ENCODE measurements around the gene UCK2.

UCK2 gene

DNA sequence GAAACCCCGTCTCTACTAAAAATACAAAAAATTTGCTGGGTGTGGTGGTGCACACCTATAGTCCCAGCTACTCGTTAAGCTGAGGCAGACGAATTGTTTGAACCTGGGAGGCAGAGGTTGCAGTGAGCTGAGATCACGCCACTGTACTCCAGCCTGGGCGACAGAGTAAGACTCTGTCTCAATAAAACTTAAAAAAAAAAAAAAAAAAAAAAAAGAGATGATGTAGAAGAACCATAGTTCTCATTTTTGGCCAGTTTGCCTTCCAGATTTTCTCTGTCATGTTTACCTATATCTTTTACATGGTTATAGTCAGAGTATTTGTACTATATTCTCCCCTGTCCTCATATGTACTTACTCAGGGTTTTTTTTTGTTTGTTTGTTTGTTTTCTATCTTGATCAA is 53.6 kb downstream of the UCK2 start:
- DNase-seq (ENCODE audit: low spot score): no peak

DNA sequence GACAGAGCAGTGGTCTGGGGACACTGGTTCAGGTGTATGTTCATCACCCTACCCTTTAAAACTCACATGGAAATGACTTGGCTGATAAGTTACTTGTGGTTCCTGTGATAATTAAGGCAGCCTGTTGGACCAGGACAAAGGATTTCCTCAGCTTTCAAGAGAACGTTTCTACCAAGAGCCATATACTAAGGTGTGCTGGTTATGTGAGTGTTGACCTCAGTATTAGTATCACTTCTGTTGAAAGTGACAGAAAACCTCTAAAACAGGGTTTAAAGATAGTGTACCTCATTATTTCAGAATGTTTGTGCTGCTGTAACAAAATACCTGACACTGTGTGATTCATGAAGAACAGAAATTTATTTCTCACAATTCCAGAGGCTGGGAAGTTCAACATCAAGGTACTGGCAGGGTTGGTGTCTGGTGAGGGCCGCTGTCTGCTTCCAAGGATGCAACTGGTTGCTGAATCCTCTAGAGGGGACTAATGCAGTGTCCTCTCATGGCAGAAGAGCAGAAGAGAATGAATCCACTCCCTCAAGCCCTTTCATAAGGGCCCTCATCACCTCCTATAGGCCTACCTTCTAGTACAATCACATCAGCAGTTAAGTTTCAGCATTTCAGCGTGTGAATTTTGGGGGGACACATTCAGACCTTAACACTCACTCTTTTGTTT is 54.9 kb downstream of the UCK2 start:
- no peak for DNase-seq (ENCODE audit: low spot score)

DNA sequence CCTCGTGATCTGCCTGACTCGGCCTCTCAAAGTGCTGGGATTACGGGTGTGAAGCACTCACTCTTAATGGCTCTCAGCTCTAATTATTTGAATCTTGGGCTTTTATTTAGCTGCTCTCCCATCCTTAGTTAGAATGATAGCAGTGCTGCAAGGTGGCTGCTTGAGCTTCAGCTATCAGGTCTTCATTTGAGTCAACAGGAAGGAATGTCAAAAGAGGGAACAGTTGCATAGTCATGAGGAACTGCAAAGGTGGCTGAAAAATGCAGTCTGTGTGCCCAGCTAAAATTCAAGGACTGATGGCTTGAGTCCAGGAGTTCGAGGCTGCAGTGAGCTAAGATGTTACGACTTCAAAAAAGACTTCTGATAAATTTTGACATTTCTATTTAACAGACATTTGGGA is 55.6 kb downstream of the UCK2 start:
- DNase-seq (ENCODE audit: low spot score): no peak

DNA sequence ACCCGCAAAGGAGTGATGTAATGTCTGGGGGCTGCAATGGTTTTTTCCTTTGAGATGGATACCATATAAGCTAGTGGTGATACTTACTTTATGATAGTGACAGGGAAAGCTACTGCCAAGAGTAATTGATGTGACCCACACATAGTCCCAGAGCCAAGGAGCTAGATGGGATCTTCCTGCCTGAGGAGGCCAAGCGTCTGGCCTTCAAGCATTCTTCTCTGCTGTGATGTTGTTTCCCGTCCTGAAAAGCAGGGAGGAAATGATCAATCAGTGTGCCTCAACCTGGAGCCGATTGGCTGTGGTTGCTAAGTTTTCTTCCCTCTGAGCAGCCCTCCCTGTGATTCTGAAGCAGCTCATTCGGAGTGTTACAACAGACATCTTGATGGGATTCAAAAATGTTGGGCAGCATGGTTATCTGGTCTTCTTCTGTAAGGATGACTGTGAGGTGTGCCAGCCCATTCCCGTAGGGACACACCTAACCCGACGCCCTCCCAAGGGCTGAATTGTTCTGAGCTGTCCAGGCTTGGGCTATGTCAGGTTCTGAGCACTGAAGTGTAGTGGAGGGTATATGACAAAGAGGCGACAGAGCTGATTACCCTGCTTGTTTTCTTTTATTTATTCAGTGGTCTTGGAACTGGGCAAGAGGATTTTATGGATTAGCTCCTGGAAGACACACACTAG is 56.7 kb downstream of the UCK2 start:
- DNase-seq (ENCODE audit: low spot score): no peak

DNA sequence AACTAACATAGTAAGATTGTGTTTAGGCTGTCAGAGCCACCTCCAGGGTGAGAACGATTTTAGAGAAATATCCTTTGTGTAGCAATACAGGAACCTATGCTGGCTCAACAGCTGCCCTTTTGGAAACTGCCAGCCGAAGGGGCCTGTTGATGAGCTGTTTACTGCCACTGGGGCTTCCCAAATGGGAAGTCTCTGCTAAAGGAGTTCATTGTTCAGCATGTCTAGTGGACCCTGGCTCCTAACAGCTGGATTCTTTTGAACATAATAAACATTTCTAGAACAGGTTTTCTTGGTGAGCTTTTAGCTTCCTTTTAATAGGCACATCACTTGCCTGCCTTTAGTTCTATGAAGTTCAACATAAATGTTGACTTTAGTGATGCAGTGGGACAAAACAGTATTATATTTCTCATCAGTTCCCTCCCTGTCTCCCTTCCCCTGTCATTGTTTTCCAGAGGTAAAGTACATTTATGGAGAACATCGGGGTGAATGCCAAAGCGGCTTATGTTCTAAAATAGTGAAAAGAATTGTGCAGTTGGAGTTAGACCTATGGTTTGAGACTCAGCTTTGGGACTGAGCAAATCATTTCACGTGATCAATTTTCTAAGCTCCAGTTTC is 57.4 kb downstream of the UCK2 start:
- no peak for DNase-seq (ENCODE audit: low spot score)

DNA sequence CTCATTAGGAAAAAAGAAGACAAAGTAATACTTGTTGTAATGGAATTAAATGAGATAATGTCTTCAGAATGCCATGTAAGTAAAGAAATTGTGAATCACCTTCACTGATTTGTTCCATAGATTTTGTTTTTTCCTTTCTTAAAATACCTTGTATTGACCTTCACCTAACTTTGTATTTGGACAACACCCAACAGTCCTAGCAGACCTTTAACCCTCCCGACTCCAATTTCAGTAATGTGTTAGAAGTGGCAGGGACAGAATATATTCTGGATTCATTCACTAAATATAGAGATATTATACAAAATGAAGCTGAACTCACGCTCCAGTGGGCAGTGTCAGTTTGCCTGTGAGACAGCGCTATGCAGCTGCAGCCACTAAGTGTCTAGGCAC is 57.9 kb downstream of the UCK2 start:
- DNase-seq (ENCODE audit: low spot score): no peak

DNA sequence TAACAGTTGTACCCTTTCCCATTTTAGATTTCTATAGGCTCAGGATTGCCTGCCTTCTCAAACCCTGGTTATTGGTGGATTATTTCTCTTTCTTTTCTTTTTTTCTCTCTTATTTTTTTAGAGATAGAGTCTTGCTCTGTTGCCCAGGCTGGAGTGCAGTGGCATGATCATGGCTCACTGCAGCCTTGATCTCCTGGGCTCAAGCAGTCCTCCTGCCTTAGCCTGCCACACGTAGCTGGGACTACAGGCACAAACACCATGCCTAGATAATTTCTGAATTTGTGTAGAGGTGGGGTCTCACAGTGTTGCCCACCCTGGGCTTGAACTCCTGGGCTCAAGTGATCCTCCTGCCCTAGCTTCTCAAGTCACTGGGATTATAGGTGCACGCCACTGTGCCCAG is 58.8 kb downstream of the UCK2 start:
- no peak for DNase-seq (ENCODE audit: low spot score)

DNA sequence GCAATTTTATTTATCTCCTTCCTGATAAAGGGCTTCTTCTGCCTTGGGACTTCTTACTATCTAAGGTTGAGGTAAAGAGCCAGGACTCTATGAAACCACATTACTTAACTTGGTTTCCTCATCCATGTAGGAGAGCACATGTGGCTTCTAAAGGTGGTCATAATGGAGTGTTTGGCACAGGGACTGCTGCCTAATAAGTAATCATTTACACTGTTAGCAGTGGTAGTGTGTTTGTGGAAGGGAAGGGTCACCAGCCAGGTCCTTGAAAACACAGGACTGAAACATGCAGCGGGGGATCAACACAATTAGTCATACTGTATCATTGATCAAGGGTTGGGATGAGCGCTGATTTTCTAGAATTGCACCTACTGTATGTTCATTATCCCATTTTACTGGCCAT is 59.6 kb downstream of the UCK2 start:
- DNase-seq (ENCODE audit: low spot score): no peak

DNA sequence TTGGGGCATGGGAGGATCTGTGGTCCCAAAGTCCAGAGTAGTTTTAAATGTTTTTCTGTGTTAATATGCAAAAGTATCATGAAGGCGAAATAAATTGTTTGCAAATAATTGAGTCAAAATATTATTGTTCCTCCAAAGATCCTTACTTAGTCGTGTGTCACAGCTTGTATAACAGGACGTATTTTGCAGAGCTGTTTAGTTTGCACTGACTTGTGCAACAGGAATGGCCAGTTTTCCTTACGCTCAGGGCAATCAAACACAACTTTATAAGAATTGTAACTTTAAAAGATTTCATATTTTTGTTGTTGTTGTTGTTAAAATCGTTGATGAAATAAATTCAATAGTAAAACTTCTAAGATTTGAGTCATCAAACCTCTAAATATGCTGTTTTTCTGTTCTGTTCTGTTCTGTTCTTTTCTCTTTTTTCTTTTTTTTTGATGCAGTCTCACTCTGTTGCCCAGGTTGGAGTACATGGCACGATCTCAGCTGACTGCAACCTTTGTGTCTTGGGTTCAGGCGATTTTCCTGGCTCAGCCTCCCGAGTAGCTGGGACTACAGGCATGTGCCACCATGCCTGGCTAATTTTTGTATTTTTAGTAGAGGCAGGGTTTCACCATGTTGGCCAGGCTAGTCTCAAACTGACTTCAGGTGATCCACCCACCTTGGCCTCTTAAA is 60.6 kb downstream of the UCK2 start:
- DNase-seq (ENCODE audit: low spot score): no peak

DNA sequence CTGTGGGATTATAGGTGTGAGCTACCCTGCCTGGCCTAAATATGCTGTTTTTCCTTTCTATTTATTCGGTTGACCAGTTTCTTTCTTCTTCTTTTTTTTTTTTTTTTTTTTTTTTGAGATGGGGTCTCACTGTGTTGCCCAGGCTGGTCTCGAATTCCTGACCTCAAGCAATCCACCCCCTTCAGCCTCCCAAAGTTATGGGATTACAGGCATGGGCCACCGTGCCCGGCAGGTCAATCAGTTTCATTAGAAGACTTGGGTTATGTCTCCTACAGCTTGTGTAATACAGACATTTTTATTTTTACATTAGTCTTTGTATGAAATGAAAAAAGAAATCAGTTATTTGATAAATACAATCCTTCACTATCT is 61.1 kb downstream of the UCK2 start:
- DNase-seq (ENCODE audit: low spot score): no peak

DNA sequence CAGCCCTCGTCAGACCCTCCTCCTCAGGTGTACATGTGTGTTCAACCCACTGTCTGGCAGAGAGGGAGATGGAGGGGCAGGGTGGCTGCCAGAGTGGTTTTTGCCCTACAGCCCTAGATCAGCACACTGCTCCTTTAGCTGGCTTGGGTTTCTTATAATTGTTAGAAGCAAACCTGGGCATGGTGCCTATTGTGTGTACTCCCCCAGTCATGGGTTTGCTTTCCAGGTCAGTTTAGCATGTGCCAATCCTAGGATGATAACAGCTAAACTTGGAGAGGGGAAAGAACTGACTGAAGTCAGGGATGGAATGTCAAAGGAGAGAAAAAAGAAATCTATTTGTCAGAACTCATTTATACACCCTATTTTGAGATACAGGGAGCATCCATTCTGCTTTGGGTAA is 63.3 kb downstream of the UCK2 start:
- DNase-seq (ENCODE audit: low spot score): no peak

DNA sequence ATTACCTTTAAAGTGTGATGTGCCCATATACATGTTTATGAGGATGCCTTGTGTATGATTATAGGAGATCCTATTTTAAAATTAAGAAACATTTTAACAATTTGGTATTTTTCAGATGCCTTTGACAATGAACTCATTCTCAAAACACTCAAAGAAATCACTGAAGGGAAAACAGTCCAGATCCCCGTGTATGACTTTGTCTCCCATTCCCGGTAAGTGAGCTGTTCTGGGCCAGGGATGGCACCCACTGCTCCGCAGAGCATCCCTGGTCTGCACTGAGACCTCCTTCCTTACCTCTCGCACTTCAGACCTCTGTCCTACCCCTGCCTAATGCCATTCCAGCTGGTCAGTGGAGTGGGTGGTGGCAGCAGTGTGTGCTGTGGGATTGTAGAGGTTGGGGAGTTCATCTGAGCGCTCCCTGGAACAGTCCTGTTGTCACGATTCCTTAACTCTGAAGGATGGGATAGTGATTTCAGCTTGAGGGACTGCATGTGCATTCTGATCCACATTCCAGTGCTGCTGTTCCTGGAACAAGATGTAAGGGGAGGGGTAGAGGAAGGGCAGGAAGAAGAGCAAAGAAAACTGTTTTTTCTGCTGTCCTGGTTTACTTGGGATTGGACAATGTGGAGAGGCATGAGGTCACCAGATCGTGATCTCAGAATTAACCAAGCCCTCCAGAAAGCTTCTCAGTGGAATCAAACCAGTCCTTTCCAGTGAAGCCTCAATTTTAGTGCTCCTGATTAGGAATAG is 63.9 kb downstream of the UCK2 start:
- DNase-seq (ENCODE audit: low spot score): no peak

DNA sequence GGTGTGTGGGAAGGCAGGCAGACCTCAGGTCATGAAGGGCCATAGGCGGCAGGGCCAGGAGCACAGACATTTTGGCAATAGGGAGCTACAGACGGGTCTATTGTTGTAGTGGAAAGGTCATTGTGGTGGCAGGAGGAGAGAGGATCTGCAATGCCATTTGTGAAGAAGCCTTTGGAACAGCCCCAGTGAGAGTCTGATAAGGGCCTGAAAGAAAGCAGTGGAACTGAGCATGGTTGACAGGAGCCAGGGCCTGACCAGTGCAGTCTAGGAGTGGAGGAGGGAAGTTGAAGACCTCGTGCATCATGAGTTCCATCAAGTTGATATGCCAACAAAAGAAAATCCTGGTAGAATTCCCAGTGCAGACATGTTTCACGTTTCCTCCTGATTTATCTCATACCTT is 65.5 kb downstream of the UCK2 start:
- no peak for DNase-seq (ENCODE audit: low spot score)

DNA sequence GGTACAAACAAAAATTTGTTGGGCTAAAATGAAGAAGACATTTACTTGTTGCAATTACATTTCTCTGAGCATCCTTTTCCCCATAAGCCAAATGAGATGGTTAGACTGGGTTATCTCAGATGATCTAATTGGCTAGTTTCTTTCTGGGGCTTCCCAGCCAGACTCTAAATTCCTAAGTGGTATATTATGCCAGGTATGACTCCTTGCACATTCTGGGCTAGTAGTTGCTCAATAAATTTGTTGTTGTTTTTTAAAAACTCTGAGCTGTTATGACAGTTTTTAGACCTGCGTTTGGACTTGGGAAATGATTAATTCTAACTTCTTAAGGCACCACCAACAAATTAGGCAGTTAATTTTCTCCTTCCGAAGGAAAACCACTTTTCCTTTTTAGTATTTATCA is 66.1 kb downstream of the UCK2 start:
- no peak for DNase-seq (ENCODE audit: low spot score)

DNA sequence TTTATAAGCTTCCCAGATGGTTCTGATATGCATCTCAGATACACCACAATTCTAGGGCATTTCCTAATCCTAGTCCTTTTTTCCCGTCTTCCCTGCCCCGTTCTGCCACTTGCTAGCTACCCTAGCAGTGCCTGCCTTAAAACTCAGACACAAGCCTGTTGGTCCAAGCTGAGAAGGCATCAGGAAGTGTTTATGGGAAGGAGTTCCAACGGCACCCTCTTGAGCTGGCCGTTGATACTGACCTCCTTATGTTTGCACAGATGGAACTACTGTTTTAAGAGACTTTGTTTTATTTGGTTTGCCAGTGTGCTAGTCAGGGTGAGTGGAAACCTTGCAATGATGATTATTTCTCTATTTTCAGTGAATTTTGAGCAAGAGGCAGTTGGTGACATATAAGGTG is 67.2 kb downstream of the UCK2 start:
- DNase-seq (ENCODE audit: low spot score): no peak

DNA sequence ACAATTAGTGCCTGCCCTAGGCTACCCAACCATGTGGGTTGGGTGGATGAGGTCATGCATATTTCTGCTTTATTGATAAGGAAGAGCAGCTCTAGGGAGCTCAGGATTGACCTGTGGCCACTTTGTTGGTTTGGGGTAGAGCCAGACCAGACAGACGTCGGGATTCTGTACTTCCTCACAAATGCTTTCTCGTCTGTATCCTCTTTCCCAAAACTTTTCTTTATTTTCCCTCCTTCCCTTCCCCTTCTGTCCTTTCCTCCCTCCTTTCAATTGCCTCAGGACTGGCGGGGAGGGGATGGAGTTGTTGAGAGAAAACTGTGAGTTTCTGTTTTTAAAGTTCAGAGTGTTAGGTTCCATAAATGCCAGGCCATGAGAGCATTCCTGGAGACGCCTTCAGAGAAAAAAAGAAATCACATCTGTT is 68.0 kb downstream of the UCK2 start:
- no peak for DNase-seq (ENCODE audit: low spot score)

DNA sequence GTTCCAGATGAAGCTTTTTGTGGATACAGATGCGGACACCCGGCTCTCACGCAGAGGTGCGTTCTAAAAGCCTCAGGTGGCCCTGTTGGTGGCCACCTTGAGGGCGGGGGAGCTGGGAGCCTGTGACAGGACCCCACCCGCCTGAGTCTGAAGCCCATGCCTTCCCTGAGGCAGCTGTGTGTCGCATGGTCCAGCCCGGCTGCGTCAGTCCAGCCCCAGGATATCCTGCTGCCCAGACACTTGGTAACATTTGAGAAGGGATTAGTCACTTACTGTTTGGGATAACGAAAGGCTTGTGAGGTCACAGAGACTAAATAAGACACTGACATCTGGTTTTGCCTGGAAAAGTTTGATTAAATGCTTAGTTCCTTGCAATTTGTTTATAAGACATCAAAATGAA is 68.9 kb downstream of the UCK2 start:
- DNase-seq (ENCODE audit: low spot score): no peak

DNA sequence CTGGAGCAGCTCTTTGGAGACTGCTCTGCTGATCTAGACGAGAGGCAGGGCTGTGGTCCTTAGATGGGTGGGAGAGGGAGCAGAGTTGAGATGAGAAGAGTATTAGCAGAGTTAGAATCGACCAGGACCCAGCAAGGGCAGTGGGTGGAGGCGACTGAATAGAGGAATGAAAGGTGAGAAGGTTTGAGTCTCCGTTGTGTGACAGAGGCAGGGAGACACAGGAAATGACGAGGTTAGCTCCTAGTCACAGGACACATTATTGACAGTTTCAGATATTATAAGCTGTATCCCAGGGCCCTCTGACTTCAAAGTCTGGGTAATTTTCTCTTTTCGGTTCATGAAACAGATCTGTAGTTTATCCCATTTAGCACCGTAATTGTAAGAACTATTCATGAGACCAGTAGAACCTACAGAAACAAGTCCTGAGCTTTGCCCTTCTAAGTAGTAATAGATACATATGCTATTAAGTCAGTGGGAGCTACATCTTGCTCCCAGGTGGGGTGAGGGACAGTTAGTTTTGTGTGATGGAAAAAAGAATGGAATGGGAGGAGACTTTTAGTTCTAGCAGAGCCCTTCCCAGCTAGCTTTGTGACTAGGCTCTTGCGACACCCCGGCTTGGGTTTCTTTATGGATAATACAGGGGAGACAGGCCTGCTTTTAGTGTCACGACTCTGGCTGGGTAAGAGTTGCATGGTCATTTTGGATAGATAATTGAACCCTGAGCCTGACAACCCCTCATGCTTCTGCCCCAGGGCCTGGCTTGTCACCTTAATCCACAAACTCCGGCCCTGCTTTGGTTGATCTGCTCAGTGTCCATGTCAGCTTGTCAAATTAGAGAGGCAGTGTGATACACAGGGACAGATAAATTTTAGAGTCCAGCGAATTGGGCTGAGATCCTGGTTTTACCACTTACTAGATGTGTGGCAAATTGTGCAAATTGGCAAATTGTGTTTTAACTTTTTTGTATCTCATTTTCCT is 70.2 kb downstream of the UCK2 start:
- DNase-seq (ENCODE audit: low spot score): no peak

DNA sequence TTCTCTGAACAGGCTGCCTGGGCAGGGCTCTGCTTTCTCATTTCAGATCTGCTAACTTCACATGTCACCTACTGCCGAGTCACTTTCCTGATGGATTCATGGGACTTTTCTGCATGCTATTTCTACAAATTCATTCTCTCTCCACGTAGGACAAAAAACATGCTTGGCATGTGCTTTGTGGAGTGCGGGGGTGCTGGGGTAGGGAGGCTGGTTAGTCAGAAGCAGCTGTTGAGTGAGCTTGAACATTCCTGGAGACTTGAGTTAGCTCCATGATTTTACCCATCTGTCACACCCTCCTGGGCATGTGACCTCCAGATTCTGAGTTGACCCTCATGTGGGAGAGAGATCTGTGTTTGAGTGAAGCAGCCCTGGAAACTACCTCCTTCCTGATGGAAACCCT is 71.4 kb downstream of the UCK2 start:
- no peak for DNase-seq (ENCODE audit: low spot score)

DNA sequence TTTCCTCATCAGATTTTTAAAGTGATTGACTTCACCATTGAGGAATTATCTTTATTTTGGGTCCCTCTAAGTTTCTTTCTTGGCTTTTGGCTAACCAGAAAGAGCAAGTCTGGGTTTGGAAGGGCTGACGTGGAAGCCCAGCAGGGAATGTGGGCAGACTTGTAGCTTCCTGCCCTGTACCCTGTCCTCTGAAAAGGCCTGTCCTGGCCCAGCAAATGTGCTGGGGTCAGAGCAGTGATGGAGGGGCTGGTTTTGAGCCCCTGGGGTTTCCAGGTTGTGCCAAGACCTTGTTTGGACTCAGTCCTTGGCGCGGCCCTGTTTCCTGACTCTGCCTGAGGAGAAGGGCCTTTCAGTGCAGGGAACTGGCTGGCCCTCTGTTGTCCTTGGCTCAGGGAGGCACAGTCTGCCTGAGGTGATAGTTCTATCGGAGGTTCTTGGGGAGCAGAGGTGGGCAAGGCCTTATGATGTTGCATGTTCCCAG is 72.1 kb downstream of the UCK2 start:
- DNase-seq (ENCODE audit: low spot score): no peak
